HepG2 (cell line): ENCODE measurements around the gene WDR48. TPM values are rescaled to one million over a fixed set of nuclear protein-coding genes. Genes with fewer than 3 reads are reported as not detected.

ENCODE experiments used
- BCL3 ChIP-seq: sonication (generic); formaldehyde crosslinking; IDR thresholded peaks from 2 replicates; pipeline ENCODE4 v1.5.1; 2020; ENCODE audit warnings: mild to moderate bottlenecking, missing genetic modification reagents, moderate library complexity
- DNMT1 ChIP-seq: sonication (generic); formaldehyde crosslinking; IDR thresholded peaks from 2 replicates; pipeline ENCODE4 v1.5.1; 2020; ENCODE audit warnings: mild to moderate bottlenecking, missing genetic modification reagents
- E2F2 ChIP-seq: sonication (generic); formaldehyde crosslinking; IDR thresholded peaks from 2 replicates; pipeline ENCODE4 v1.4.0; 2020; ENCODE audit warnings: missing genetic modification reagents, borderline replicate concordance
- ELF1 ChIP-seq: sonication (generic); formaldehyde crosslinking; IDR thresholded peaks from 2 replicates; pipeline ENCODE4 v1.4.0; 2020; ENCODE audit warnings: missing genetic modification reagents
- HNF4G ChIP-seq, 2 experiments: sonication (generic) in 1 of 2; formaldehyde crosslinking in 1 of 2; IDR thresholded peaks; 2 replicates each; pipeline versions ENCODE4 v1.4.0 to v1.6.1; 2011 to 2020; ENCODE audit warnings: borderline replicate concordance in 2 of 2, low read depth in 2 of 2, mild to moderate bottlenecking in 2 of 2, low read length in 1 of 2, missing genetic modification reagents in 1 of 2, moderate library complexity in 1 of 2
- HNRNPLL ChIP-seq: fragments of 200-400 bp; formaldehyde crosslinking; IDR thresholded peaks from 2 replicates; pipeline ENCODE4 v1.6.1; 2017; ENCODE audit warnings: mild to moderate bottlenecking, low read depth, low read length; ENCODE audit not compliant: poor library complexity, severe bottlenecking
- IRF1 ChIP-seq: sonication (generic); formaldehyde crosslinking; IDR thresholded peaks from 2 replicates; pipeline ENCODE4 v1.4.0; 2020; ENCODE audit warnings: low read depth, mild to moderate bottlenecking, missing genetic modification reagents
- IRF2 ChIP-seq: IDR thresholded peaks from 2 replicates; pipeline ENCODE4 v1.6.1; 2018; ENCODE audit warnings: missing genetic modification reagents, missing compliant biosample characterization
- JUN ChIP-seq: sonication (generic); formaldehyde crosslinking; IDR thresholded peaks from 2 replicates; pipeline ENCODE4 v1.4.0; 2020; ENCODE audit warnings: mild to moderate bottlenecking, missing genetic modification reagents
- KAT2B ChIP-seq: fragments of 150-350 bp; IDR thresholded peaks from 2 replicates; pipeline ENCODE4 v1.6.1; 2014; ENCODE audit warnings: low read depth, low read length, borderline replicate concordance
- MIER3 ChIP-seq: IDR thresholded peaks from 2 replicates; pipeline ENCODE4 v1.6.1; 2016; ENCODE audit warnings: missing compliant biosample characterization, borderline replicate concordance
- MYC ChIP-seq: sonication (generic); formaldehyde crosslinking; IDR thresholded peaks from 2 replicates; pipeline ENCODE4 v1.9.0; 2021; ENCODE audit warnings: missing genetic modification reagents, borderline replicate concordance
- PHF5A ChIP-seq: IDR thresholded peaks from one replicate; pipeline ENCODE4 v1.6.1; 2018; ENCODE audit warnings: low read depth, missing genetic modification reagents; ENCODE audit not compliant: unreplicated experiment
- PHF8 ChIP-seq: sonication (generic); formaldehyde crosslinking; IDR thresholded peaks from 2 replicates; pipeline ENCODE4 v1.5.0; 2020; ENCODE audit warnings: missing genetic modification reagents
- RXRA ChIP-seq: sonication (generic); formaldehyde crosslinking; IDR thresholded peaks from 2 replicates; pipeline ENCODE4 v1.5.1; 2020; ENCODE audit warnings: missing genetic modification reagents
- UBTF ChIP-seq: sonication (generic); formaldehyde crosslinking; IDR thresholded peaks from 2 replicates; pipeline ENCODE4 v1.4.0; 2020; ENCODE audit warnings: mild to moderate bottlenecking, missing genetic modification reagents
- ZBTB14 ChIP-seq: sonication (generic); formaldehyde crosslinking; IDR thresholded peaks from 2 replicates; pipeline ENCODE4 v1.4.0; 2020; ENCODE audit warnings: missing genetic modification reagents
- ZBTB3 ChIP-seq: sonication (generic); formaldehyde crosslinking; IDR thresholded peaks from 2 replicates; pipeline ENCODE4 v1.4.0; 2020; ENCODE audit warnings: low read depth, mild to moderate bottlenecking, moderate library complexity, missing genetic modification reagents, borderline replicate concordance
- ZFY ChIP-seq: sonication (generic); formaldehyde crosslinking; IDR thresholded peaks from 2 replicates; pipeline ENCODE4 v1.4.0; 2020; ENCODE audit warnings: missing genetic modification reagents
- ZNF205 ChIP-seq: IDR thresholded peaks from 2 replicates; pipeline ENCODE4 v1.6.1; 2018; ENCODE audit warnings: missing biosample characterization, missing genetic modification reagents
- ZNF329 ChIP-seq: sonication (generic); formaldehyde crosslinking; IDR thresholded peaks from 2 replicates; pipeline ENCODE4 v1.9.0; 2021; ENCODE audit warnings: low read depth, mild to moderate bottlenecking, missing genetic modification reagents
- ZNF431 ChIP-seq: sonication (generic); formaldehyde crosslinking; IDR thresholded peaks from 2 replicates; pipeline ENCODE4 v1.9.0; 2022; ENCODE audit warnings: missing genetic modification reagents, low read depth, mild to moderate bottlenecking, borderline replicate concordance
- ZNF441 ChIP-seq: sonication (generic); formaldehyde crosslinking; IDR thresholded peaks from 2 replicates; pipeline ENCODE4 v1.7.0; 2021; ENCODE audit warnings: missing genetic modification reagents, borderline replicate concordance
- ZNF761 ChIP-seq: sonication (generic); formaldehyde crosslinking; conservative IDR thresholded peaks from 2 replicates; pipeline ENCODE4 v1.4.0; 2020; ENCODE audit warnings: mild to moderate bottlenecking, missing genetic modification reagents
- polyA plus RNA-seq, 8 experiments: library from polyadenylated mRNA; depleted of rRNA in 3 of 8; stranded (reverse) in 7 of 8; unstranded in 1 of 8; fragments of >200 nt; fragmentation: Illumina TruSeq in 4 of 8; extraction: Trizol in 4 of 8; gene quantifications; 2 replicates each; pipeline versions ENCODE4 v1.2.1 to v1.2.3, GENCODE V29; 2011 to 2016; ENCODE audit warnings: low read depth in 4 of 8, missing spikeins in 1 of 8, mixed read lengths in 1 of 8; ENCODE audit not compliant: insufficient read depth in 1 of 8
- total RNA-seq, 5 experiments: library from RNA; depleted of rRNA; stranded (reverse); fragments of >200 nt; fragmentation: Illumina TruSeq; extraction: Trizol; gene quantifications; 2 replicates each; pipeline ENCODE4 v1.2.3, GENCODE V29; 2016; ENCODE audit warnings: low read depth in 1 of 5

WDR48 gene
- total and polyA plus RNA-seq, 2 of the 13 experiments (the other 11 are each of a cell fraction or from before 2014, with no cell fraction given) = 29.2 to 31.2 TPM

GRCh38 chr3:39106851-39107387 lies 55.1 kb downstream of the WDR48 start (continued):
- TF ChIP-seq HNRNPLL (peak; percentile 71), ELF1 (CRISPR knock-in tag) (peak; percentile 36), PHF8 (CRISPR knock-in tag) (peak; percentile 81), BCL3 (CRISPR knock-in tag) (no peak), DNMT1 (CRISPR knock-in tag) (no peak), ZNF205 (CRISPR knock-in tag) (no peak), HNF4G (IDR thresholded peaks at IDR 0.05; ENCODE audit: borderline replicate concordance, low read depth, low read length) (no peak), HNF4G (CRISPR knock-in tag; IDR thresholded peaks at IDR 0.05; ENCODE audit: borderline replicate concordance, low read depth) (no peak), ZNF431 (0 out of 2 replicates have a peak, but pooled peaks have one; percentile 12), JUN (CRISPR knock-in tag) (no peak), IRF1 (CRISPR knock-in tag) (no peak), IRF2 (CRISPR knock-in tag) (0 out of 2 replicates have a peak, but pooled peaks have one; percentile 0), UBTF (CRISPR knock-in tag) (peak; percentile 94), PHF5A (CRISPR knock-in tag) (no peak), ZBTB3 (CRISPR knock-in tag) (no peak), ZBTB14 (CRISPR knock-in tag) (no peak), MIER3 (CRISPR knock-in tag) (no peak), KAT2B (no peak), MYC (peak; percentile 34; the same call in 1 of the 2 replicates), ZFY (CRISPR knock-in tag) (peak; percentile 79; the same call in 1 of the 2 replicates), RXRA (CRISPR knock-in tag) (0 out of 2 replicates have a peak, but pooled peaks have one; percentile 3), ZNF441 (CRISPR knock-in tag) (no peak), ZNF329 (CRISPR knock-in tag) (peak; percentile 81; the same call in 1 of the 2 replicates), ZNF761 (CRISPR knock-in tag) (no peak), E2F2 (CRISPR knock-in tag) (no peak)
